HG02678 (cell line): ENCODE results near the gene ARHGAP35.
"Not testable (repeated sequence)": the region's sequence is repeated elsewhere in the genome, so short reads cannot be mapped to it uniquely, and the experiment has no call there.

Source experiments
- ATAC-seq: cut with Tn5 transposase; IDR thresholded peaks from one replicate; pipeline ENCODE4 v1.9.1; 2021; ENCODE audit warnings: mild to moderate bottlenecking, moderate library complexity; ENCODE audit not compliant: unreplicated experiment

Gene ARHGAP35

DNA sequence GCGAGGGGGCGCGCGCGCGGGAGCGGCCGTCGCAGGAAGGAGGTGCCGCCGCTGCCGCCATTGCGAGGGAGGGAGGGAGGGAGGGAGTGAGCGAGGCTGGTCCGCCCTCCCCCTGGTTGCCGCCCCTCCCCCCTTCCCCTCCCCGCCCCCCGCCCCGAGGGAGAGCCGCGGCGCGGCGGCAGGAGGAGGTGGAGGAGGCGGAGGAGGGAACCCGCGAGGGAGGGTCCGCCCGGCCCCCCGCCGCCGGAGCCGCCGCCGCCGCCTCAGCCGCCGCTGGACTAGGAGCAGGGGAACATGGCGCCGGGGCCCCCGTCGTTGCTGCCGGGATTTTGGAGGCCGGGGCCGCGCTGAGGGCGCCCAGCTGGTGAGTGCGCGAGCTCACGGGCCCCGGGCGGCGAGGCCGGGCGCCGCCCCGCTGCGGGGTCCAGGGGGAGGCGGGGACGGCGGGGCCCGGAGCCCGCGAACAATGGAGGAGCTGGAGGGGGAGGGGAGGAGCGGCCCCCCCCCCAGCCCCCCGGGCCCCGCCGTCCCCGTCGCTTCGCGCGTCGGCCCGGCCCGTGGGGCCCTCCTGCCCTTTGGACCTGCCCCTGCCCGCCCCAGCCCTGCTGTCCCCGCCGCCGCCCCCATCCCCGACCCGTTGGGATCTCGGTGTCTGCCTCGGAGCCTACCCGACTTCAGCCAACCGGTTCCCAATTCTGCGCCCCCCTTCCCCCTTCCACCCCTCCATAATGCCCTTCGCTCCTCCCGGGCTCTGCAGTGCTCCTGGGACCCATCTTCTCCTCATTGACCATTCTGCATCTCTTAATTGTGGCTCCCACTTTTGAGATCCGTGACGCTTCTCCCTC lies at the start of gene ARHGAP35:
ARHGAP35 (plus strand) TSS at position 152 of the 845 bp plus-strand sequence. CDS start 57,679 bp downstream, outside the sequence.
- ATAC-seq: peak; percentile 3

GRCh38 chr19:46812977-46813838 lies 47.6 kb upstream of the ARHGAP35 start:
- no peak for ATAC-seq

- no peak for ATAC-seq
Measured at GRCh38 chr19:46813839-46814358, 46.9 kb upstream of the ARHGAP35 start.

DNA sequence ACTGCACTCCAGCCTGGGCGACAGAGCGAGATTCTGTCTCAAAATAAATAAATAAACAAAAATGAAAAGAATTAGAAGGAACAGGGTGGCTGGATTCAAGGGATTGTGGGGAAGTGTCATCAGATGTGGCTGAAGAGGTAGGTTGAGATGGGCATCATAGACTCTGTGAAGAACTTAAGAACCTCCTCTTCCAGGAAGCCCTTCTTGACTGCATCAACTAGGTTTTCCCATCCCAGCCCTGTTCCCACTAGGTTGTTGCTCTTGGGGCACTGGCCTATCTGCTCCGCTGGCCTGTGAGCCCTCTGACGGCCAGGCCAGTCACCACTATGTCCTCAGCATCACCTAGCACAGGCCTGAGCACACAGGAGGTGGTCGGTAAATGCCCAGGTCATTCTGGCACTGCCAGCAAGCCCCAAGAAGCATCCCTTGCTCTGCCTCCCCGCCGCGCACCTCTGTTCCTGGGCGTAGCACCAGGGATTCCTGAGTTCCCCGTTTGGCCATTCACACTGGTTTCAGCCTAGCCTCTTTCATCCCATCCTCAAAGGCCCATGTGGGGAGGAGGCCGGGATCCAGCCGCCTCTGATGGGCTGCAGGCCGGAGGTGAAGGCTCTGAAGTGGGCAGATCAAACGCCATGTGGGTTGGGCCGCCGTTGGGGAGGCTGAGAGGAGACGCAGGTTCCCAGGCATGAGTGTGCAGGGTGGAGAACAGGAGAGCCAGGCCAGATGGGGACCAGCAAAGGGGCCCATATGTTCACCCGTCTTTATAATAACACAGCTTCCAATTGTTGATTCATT lies 44.8 kb upstream of the ARHGAP35 start:
- ATAC-seq: no peak

DNA sequence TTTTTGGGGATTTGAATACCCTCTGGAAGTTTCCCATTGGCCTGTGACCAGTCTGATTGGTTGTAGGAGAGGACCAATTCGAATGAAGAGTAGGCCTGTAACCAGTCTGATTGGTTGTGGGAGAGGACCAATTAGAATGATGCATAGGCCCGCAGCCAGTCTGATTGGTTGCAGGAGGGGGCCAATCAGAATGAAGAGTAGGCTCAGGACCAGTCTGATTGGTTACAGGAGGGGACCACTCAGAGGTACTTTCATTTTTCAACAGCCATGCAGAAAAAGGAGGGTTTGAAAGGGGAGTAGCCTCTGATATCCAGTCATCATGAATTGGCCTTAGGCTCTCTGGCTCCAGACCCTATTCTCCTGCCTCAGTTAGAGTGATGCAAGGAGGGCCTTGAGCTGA lies 42.0 kb upstream of the ARHGAP35 start:
- ATAC-seq: no peak

GRCh38 chr19:46821512-46822409 lies 39.0 kb upstream of the ARHGAP35 start:
- peak; percentile 68 for ATAC-seq

- ATAC-seq: not testable (repeated sequence)
Measured at GRCh38 chr19:46822410-46822787, 38.4 kb upstream of the ARHGAP35 start.

GRCh38 chr19:46823049-46823448 lies 37.7 kb upstream of the ARHGAP35 start:
- ATAC-seq: no peak

GRCh38 chr19:46824890-46825730 lies 35.7 kb upstream of the ARHGAP35 start:
- ATAC-seq: no peak

DNA sequence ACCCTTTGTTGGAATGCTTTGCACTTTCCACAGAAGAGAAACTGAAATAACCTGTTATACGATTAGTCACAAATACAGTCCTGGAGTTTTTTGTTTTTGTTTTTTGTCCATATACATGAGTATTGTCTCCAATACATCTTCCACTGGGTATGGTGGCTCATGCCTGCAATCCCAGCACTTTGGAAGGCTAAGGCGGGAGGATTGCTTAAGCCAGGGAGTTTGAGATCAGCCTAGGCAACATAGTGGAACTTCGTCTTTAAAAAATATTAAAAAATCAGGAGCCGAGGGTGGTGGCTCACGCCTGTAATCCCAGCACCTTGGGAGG lies 35.1 kb upstream of the ARHGAP35 start:
- no peak for ATAC-seq

GRCh38 chr19:46828484-46828883 lies 32.3 kb upstream of the ARHGAP35 start:
- ATAC-seq: no peak

DNA sequence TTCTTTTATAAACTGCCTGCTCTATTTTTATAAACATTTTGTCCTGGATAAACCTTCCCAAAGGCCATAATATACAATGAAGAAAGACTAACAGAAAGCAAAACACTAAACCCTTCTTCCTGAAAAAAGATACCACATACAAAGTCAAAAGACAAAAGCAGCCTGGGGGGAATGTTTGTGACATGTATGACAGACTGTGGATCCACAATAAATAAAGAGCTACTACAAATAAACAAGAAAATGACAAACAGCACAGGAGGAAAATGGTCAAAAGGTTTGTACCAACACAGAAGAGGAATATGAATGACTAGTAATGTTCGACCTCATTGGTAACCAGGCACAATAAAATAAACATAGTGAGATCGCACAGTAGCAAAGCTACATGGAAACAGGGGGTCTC lies 29.9 kb upstream of the ARHGAP35 start:
- ATAC-seq: no peak

GRCh38 chr19:46834121-46834520 lies 26.7 kb upstream of the ARHGAP35 start:
- no peak for ATAC-seq

- ATAC-seq: no peak
Measured at GRCh38 chr19:46834984-46835383, 25.8 kb upstream of the ARHGAP35 start.

GRCh38 chr19:46838160-46838559 lies 22.6 kb upstream of the ARHGAP35 start:
- no peak for ATAC-seq

DNA sequence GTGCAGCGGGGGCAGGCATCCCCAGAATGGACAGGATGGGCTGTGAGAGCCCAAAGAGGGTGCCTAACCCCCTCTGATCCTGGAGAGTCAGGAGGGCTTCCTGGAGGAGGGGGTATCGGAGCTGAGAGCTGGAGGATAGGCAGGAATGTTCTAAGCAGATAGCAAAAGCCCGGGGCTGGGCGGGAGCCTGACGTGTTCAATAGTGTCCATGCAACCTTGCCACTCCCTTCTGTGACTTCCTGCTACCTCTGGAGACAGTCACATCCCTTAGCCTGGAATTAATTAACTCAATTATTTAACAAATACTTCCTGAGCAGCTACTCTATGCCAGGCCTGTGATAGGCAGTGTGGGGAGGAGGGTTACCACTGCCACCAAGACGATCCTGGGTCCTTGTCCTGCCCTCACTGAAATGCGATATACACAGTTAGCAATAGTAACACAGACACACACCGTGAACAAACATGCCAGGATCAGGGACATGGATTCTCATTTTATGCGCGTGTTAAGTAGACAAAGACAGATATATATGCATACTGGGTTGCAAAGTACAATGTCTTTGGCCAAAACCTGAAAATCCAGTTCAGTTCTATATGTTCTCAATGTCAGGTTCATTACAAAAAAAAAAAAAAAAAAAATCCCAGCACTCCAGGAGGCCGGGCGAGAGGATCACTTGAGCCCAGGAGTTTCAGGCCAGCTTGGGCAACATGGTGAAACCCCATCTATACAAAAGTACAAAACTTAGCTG lies 20.9 kb upstream of the ARHGAP35 start:
- no peak for ATAC-seq

- ATAC-seq: no peak
Measured at GRCh38 chr19:46840498-46840942, 20.3 kb upstream of the ARHGAP35 start.

DNA sequence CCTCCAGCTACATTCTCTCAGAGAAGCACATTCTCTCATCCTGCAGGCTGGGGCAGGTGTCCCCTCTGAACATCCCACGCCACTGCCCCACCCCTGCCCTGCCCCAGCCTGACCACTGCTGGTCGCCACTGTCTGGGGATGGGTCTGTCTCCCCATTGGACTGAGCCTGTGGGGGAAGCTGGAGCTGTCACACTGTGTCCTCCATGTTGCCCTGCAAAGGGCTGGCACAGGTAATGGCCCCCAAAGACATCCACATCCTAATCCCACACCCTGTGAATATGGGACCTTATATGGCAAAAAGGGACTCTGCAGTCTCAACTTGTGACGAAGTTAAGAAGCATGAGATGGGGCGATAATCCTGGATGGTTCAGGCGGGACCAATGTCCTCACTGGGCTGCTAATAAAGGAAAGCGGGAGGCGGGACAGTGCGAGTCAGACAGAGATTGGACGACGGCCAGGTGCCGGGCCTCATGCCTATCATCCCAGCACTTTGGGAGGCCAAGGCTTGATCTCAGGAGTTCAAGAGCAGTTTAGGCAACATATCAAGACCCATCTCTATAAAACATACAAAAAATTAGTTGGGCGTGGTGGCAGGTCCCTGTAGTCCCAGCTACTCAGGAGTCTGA lies 19.2 kb upstream of the ARHGAP35 start:
- ATAC-seq: no peak
